K562 (cell line): ENCODE data around the gene CABYR. TPM values are rescaled to one million over a fixed set of nuclear protein-coding genes. Genes with fewer than 3 reads are reported as not detected.

Experiments used
- ATAC-seq: fragments of 200-7000 bp; cut with Tn5 transposase; 3 replicates; pipeline ENCODE4 v1.9.1; 2020; ENCODE audit warnings: moderate library complexity
- BruUV-seq: library from RNA; stranded (reverse); fragments of 400-500 nt; replicated peaks from 2 replicates; lab custom pipeline; 2021; lab: Mats Ljungman, UMichigan
- CTCF ChIA-PET: fragments of 300-600 bp; formaldehyde crosslinking; extraction: SDS; loops from one replicate; lab custom pipeline; 2021; ENCODE audit warnings: low intra/inter-chr PET ratio; lab: Yijun Ruan, JAX
- POLR2A ChIA-PET: fragments of 300-600, 350-650 bp; sonication (Branson Sonifier 250); formaldehyde crosslinking; extraction: SDS; loops from one replicate; lab custom pipeline; 2021; ENCODE audit warnings: antibody characterized with exemption, inconsistent platforms; lab: Yijun Ruan, JAX
- DNase-seq, 4 experiments: peaks; one replicate each; pipeline versions ENCODE4 v3.0.0 to v3.0.0-alpha.2; 2011 to 2018; ENCODE audit warnings: low spot score in 3 of 4, mixed read lengths in 3 of 4; ENCODE audit errors: extremely low read depth in 1 of 4
- FAIRE-seq: peaks from 2 replicates; lab custom pipeline; 2011; peaks lifted over from hg19 to GRCh38; lab: Jason Lieb, UNC
- H2AFZ ChIP-seq: 2 replicates; pipeline ENCODE4 v1.6.0; 2011; ENCODE audit warnings: low read depth, low read length, control low read depth, inconsistent platforms
- H3K27ac ChIP-seq: fragments of 200-600 bp; 3 replicates; pipeline ENCODE4 v1.8.0; 2011; ENCODE audit warnings: low read depth, mild to moderate bottlenecking, control low read depth, inconsistent platforms, low read length, moderate library complexity, mixed read lengths; ENCODE audit errors: extremely low read depth
- H3K27me3 ChIP-seq, 2 experiments: fragments of 300-600 bp in 1 of 2; 2 replicates in 1 of 2; 3 replicates in 1 of 2; pipeline versions ENCODE4 v1.6.0 to v1.8.0; 2011; ENCODE audit warnings: inconsistent platforms in 2 of 2, low read length in 2 of 2, mild to moderate bottlenecking in 1 of 2, mixed read lengths in 1 of 2, moderate library complexity in 1 of 2; ENCODE audit not compliant: control insufficient read depth in 2 of 2, insufficient read depth in 2 of 2
- H3K36me3 ChIP-seq: fragments of 300-600 bp; 3 replicates; pipeline ENCODE4 v1.8.0; 2011; ENCODE audit warnings: mild to moderate bottlenecking, low read length, inconsistent platforms; ENCODE audit not compliant: control insufficient read depth, insufficient read depth
- H3K4me1 ChIP-seq, 2 experiments: fragments of 200-600 bp in 1 of 2; replicated peaks in 1 of 2; 2 replicates in 1 of 2; 3 replicates in 1 of 2; pipeline versions ENCODE4 v1.5.1 to v1.8.0; 2011; ENCODE audit warnings: inconsistent platforms in 2 of 2, low read length in 2 of 2, mild to moderate bottlenecking in 1 of 2, mixed read lengths in 1 of 2, moderate library complexity in 1 of 2; ENCODE audit not compliant: control insufficient read depth in 2 of 2, insufficient read depth in 2 of 2
- H3K4me2 ChIP-seq: 2 replicates; pipeline ENCODE4 v1.6.1; 2011; ENCODE audit warnings: low read length, control low read depth, inconsistent platforms, mixed read lengths; ENCODE audit not compliant: insufficient read depth
- H3K4me3 ChIP-seq: fragments of 200-600 bp; sonication (generic), shearing (Covaris generic); 2 replicates; pipeline ENCODE4 v1.5.1; 2016; ENCODE audit warnings: control low read depth, inconsistent platforms
- H3K79me2 ChIP-seq: fragments of 200-600 bp; 3 replicates; pipeline ENCODE4 v1.8.0; 2011; ENCODE audit warnings: low read length, inconsistent platforms; ENCODE audit not compliant: control insufficient read depth, insufficient read depth
- H3K9ac ChIP-seq, 2 experiments: 2 replicates each; pipeline versions ENCODE4 v1.6.0 to v1.6.1; 2011; ENCODE audit warnings: low read depth in 2 of 2, low read length in 2 of 2, control low read depth in 1 of 2, inconsistent platforms in 1 of 2, mild to moderate bottlenecking in 1 of 2, mixed read lengths in 1 of 2; ENCODE audit not compliant: insufficient read depth in 1 of 2
- H3K9me1 ChIP-seq: one replicate; pipeline ENCODE4 v1.6.0; 2011; ENCODE audit warnings: inconsistent platforms, mild to moderate bottlenecking, low read length, moderate library complexity; ENCODE audit not compliant: control insufficient read depth, insufficient read depth
- H3K9me3 ChIP-seq: replicated peaks from 2 replicates; pipeline ENCODE4 v1.5.1; 2011; ENCODE audit warnings: low read depth, low read length, inconsistent platforms; ENCODE audit not compliant: control insufficient read depth, insufficient read depth
- H4K20me1 ChIP-seq: replicated peaks from 2 replicates; pipeline ENCODE4 v1.6.1; 2011; ENCODE audit warnings: low read length, inconsistent platforms, mixed read lengths; ENCODE audit not compliant: control insufficient read depth, insufficient read depth
- ARID1B ChIP-seq: fragments of 450-650 bp; IDR thresholded peaks from 2 replicates; pipeline ENCODE4 v1.6.1; 2016; ENCODE audit warnings: antibody characterized with exemption, mild to moderate bottlenecking, inconsistent platforms
- CEBPB ChIP-seq: fragments of 450-650 bp; IDR thresholded peaks from 2 replicates; pipeline ENCODE4 v1.6.1; 2016; ENCODE audit warnings: missing genetic modification characterization, missing compliant biosample characterization
- GABPB1 ChIP-seq: sonication (generic); formaldehyde crosslinking; IDR thresholded peaks from 2 replicates; pipeline ENCODE4 v1.8.0; 2022; ENCODE audit warnings: mild to moderate bottlenecking, missing genetic modification reagents
- KLF13 ChIP-seq: fragments of 450-650 bp; IDR thresholded peaks from 2 replicates; pipeline ENCODE4 v1.6.1; 2016; ENCODE audit warnings: missing genetic modification characterization, low read depth, mild to moderate bottlenecking, missing compliant biosample characterization, moderate library complexity, borderline replicate concordance
- MEIS2 ChIP-seq: fragments of 450-650 bp; IDR thresholded peaks from 2 replicates; pipeline ENCODE4 v1.6.1; 2014; ENCODE audit warnings: mild to moderate bottlenecking; ENCODE audit not compliant: partially characterized antibody
- NUFIP1 ChIP-seq: fragments of 450-650 bp; IDR thresholded peaks from 2 replicates; pipeline ENCODE4 v1.6.1; 2018; ENCODE audit not compliant: partially characterized antibody
- POLR3G ChIP-seq: IDR thresholded peaks from 2 replicates; pipeline ENCODE4 v1.6.1; 2011; ENCODE audit not compliant: insufficient read length, insufficient replicate concordance; ENCODE audit errors: extremely low read depth
- PRMT5 ChIP-seq: sonication (generic); formaldehyde crosslinking; IDR thresholded peaks from 2 replicates; pipeline ENCODE4 v1.5.0; 2020; ENCODE audit warnings: missing genetic modification reagents
- RBFOX2 ChIP-seq: fragments of 200-400 bp; formaldehyde crosslinking; IDR thresholded peaks from 2 replicates; pipeline ENCODE4 v1.6.1; 2017; ENCODE audit warnings: low read depth, mild to moderate bottlenecking, low read length, moderate library complexity
- SP1 ChIP-seq: sonication (generic); formaldehyde crosslinking; IDR thresholded peaks from 2 replicates; pipeline ENCODE4 v1.8.1; 2022; ENCODE audit warnings: mild to moderate bottlenecking, missing genetic modification reagents
- TEAD2 ChIP-seq: fragments of 450-650 bp; IDR thresholded peaks from 2 replicates; pipeline ENCODE4 v1.6.1; 2016; ENCODE audit warnings: missing genetic modification characterization, control low read depth, missing compliant biosample characterization
- ZNF212 ChIP-seq: fragments of 450-650 bp; formaldehyde crosslinking; IDR thresholded peaks from 2 replicates; pipeline ENCODE4 v1.4.0; 2020; ENCODE audit warnings: mild to moderate bottlenecking
- ZZZ3 ChIP-seq: fragments of 450-650 bp; IDR thresholded peaks from 2 replicates; pipeline ENCODE4 v1.6.1; 2016; ENCODE audit warnings: antibody characterized with exemption, mild to moderate bottlenecking, moderate library complexity
- WGBS: fragments of 100-300 bp; shearing (Covaris generic); methylation state at CpG from one replicate; pipeline ENCODE4 v1.1.6; 2016; ENCODE audit warnings: low coverage, mixed read lengths; ENCODE audit not compliant: insufficient coverage; ENCODE audit errors: missing lambda C conversion rate; 5-methylcytosine and 5-hydroxymethylcytosine counted together
- in situ Hi-C: fragments of 300-500 bp; cut with MboI; formaldehyde crosslinking; loops from 4 replicates; pipeline ENCODE4 v1.15.0; 2018; ENCODE audit warnings: inconsistent platforms, mixed read lengths
- intact Hi-C: fragments of 100-400 bp; cut with micrococcal nuclease; formaldehyde crosslinking; loops from 2 replicates; pipeline ENCODE4 v1.14.2; 2022
- polyA plus RNA-seq, 8 experiments: library from polyadenylated mRNA; depleted of rRNA in 4 of 8; stranded (reverse) in 5 of 8; unstranded in 3 of 8; fragments of >200 nt; fragmentation: Nextera tagmentation in 2 of 8; fragmentation: Illumina TruSeq in 1 of 8; extraction: Ambion mirVana in 2 of 8; extraction: Trizol in 1 of 8; gene quantifications; 2 replicates each; pipeline versions ENCODE4 v1.2.1 to v1.2.3, GENCODE V29; 2011 to 2014; ENCODE audit warnings: inconsistent platforms in 1 of 8, missing spikeins in 1 of 8
- total RNA-seq, 7 experiments: library from RNA; depleted of rRNA in 6 of 7; stranded (reverse); fragments of >200 nt in 6 of 7; fragmentation: Illumina TruSeq in 2 of 7; extraction: Trizol in 2 of 7; gene quantifications; 2 replicates each; pipeline versions ENCODE4 v1.2.1 to v1.2.3, GENCODE V29; 2011 to 2021; ENCODE audit warnings: low replicate concordance in 1 of 7
- TF ChIP-seq, protein P1 (sequence below): fragments of 250-450 bp; sonication (Bioruptor Pico); IDR thresholded peaks from 2 replicates; pipeline ENCODE4 v1.8.0; 2022; ENCODE audit warnings: moderate library complexity, mild to moderate bottlenecking, inconsistent platforms
- TF ChIP-seq, protein P2 (sequence below): fragments of 250-450 bp; sonication (Bioruptor Pico); IDR thresholded peaks from 2 replicates; pipeline ENCODE4 v1.4.0; 2020; ENCODE audit warnings: mild to moderate bottlenecking, moderate library complexity, borderline replicate concordance
- TF ChIP-seq, protein P3 (sequence below): fragments of 250-450 bp; sonication (Bioruptor Pico); IDR thresholded peaks from 2 replicates; pipeline ENCODE4 v1.6.1; 2021; ENCODE audit warnings: mild to moderate bottlenecking
- TF ChIP-seq, protein P4 (sequence below): sonication (generic); formaldehyde crosslinking; IDR thresholded peaks from 2 replicates; pipeline ENCODE4 v1.8.0; 2023; ENCODE audit warnings: mild to moderate bottlenecking, missing genetic modification reagents

CABYR gene
- total and polyA plus RNA-seq, 9 of the 15 experiments (the other 6 are each of a cell fraction or from before 2014, with no cell fraction given): not detected

DNA sequence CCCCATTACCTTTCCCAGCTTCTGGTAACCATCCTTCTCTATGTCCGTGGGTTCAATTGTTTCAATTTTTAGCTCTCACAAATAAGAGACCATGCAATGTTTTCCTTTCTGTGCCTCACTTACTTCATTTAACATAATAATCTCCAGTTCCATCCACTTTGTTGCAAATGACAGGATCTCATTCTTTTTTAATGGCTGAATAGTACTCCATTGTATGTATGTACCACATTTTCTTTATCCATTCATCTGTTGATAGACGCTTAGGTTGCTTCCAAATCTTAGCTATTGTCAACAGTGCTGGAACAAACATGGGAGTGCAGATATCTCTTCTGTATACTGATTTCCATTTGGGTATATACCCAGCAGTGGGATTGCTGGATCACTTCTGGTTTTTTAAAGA is 1.8 kb downstream of the CABYR start:
- CTCF ChIA-PET: no interaction called here
- H2AFZ ChIP-seq: no peak overlapping the region
- intact Hi-C loops (no loop called here), in situ Hi-C loops (no loop called here)
- DNase-seq (no peak), FAIRE-seq (no peak), ATAC-seq (no peak)
- peaks cover 0 to 6% of the 10 kb centered on the region in 2 experiments; a peak in 2 of 5 replicates for H3K4me1 ChIP-seq
- no peak overlapping the region for H3K27ac ChIP-seq
- H4K20me1 ChIP-seq: no peaks in the 10 kb centered on the region
- 0% methylated on average over 2 of the region's 2 CpGs for WGBS
- no peaks in the 10 kb centered on the region for H3K36me3 ChIP-seq
- no TSS peak for BruUV-seq
- no peaks in the 10 kb centered on the region for H3K9me3 ChIP-seq
- no peak overlapping the region for H3K4me3 ChIP-seq
- no peaks in the 10 kb centered on the region for H3K9me1 ChIP-seq
- H3K27me3 ChIP-seq: peaks cover 8 to 16% of the 10 kb centered on the region in 2 experiments
- POLR2A ChIA-PET: no interaction called here
- no peaks in the 10 kb centered on the region for H3K79me2 ChIP-seq
- H3K4me2 ChIP-seq: no peak overlapping the region
- no peak overlapping the region for H3K9ac ChIP-seq
- TF ChIP-seq ZZZ3: no peak
- TF ChIP-seq, protein P1, sequence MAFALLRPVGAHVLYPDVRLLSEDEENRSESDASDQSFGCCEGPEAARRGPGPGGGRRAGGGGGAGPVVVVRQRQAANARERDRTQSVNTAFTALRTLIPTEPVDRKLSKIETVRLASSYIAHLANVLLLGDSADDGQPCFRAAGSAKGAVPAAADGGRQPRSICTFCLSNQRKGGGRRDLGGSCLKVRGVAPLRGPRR (CRISPR knock-in tag): no peak
- no peak for TF ChIP-seq ZNF212 (CRISPR knock-in tag)
- no peak for TF ChIP-seq MEIS2
- no peak for TF ChIP-seq CEBPB (tag)
- TF ChIP-seq, protein P2, sequence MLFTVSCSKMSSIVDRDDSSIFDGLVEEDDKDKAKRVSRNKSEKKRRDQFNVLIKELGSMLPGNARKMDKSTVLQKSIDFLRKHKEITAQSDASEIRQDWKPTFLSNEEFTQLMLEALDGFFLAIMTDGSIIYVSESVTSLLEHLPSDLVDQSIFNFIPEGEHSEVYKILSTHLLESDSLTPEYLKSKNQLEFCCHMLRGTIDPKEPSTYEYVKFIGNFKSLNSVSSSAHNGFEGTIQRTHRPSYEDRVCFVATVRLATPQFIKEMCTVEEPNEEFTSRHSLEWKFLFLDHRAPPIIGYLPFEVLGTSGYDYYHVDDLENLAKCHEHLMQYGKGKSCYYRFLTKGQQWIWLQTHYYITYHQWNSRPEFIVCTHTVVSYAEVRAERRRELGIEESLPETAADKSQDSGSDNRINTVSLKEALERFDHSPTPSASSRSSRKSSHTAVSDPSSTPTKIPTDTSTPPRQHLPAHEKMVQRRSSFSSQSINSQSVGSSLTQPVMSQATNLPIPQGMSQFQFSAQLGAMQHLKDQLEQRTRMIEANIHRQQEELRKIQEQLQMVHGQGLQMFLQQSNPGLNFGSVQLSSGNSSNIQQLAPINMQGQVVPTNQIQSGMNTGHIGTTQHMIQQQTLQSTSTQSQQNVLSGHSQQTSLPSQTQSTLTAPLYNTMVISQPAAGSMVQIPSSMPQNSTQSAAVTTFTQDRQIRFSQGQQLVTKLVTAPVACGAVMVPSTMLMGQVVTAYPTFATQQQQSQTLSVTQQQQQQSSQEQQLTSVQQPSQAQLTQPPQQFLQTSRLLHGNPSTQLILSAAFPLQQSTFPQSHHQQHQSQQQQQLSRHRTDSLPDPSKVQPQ (CRISPR knock-in tag): no peak
- no peak for TF ChIP-seq SP1
- no peak for TF ChIP-seq NUFIP1
- no peak for TF ChIP-seq ARID1B
- TF ChIP-seq, protein P3, sequence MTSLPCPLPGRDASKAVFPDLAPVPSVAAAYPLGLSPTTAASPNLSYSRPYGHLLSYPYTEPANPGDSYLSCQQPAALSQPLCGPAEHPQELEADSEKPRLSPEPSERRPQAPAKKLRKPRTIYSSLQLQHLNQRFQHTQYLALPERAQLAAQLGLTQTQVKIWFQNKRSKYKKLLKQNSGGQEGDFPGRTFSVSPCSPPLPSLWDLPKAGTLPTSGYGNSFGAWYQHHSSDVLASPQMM (CRISPR knock-in tag): no peak
- TF ChIP-seq, protein P4, sequence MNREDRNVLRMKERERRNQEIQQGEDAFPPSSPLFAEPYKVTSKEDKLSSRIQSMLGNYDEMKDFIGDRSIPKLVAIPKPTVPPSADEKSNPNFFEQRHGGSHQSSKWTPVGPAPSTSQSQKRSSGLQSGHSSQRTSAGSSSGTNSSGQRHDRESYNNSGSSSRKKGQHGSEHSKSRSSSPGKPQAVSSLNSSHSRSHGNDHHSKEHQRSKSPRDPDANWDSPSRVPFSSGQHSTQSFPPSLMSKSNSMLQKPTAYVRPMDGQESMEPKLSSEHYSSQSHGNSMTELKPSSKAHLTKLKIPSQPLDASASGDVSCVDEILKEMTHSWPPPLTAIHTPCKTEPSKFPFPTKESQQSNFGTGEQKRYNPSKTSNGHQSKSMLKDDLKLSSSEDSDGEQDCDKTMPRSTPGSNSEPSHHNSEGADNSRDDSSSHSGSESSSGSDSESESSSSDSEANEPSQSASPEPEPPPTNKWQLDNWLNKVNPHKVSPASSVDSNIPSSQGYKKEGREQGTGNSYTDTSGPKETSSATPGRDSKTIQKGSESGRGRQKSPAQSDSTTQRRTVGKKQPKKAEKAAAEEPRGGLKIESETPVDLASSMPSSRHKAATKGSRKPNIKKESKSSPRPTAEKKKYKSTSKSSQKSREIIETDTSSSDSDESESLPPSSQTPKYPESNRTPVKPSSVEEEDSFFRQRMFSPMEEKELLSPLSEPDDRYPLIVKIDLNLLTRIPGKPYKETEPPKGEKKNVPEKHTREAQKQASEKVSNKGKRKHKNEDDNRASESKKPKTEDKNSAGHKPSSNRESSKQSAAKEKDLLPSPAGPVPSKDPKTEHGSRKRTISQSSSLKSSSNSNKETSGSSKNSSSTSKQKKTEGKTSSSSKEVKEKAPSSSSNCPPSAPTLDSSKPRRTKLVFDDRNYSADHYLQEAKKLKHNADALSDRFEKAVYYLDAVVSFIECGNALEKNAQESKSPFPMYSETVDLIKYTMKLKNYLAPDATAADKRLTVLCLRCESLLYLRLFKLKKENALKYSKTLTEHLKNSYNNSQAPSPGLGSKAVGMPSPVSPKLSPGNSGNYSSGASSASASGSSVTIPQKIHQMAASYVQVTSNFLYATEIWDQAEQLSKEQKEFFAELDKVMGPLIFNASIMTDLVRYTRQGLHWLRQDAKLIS: no peak
- TF ChIP-seq KLF13 (tag): no peak
- TF ChIP-seq PRMT5 (CRISPR knock-in tag): no peak
- TF ChIP-seq GABPB1 (CRISPR knock-in tag): no peak
- no peak for TF ChIP-seq RBFOX2
- TF ChIP-seq TEAD2 (tag): no peak
- TF ChIP-seq POLR3G: no peak
